Gastrocnemius medialis (tissue), 4 donors: ENCODE results near the gene HPS1.

Source experiments
- POLR2A ChIP-seq, 2 donors: fragments of 450-650 bp; IDR thresholded peaks; one replicate each; pipeline ENCODE4 v1.6.1; 2017; ENCODE audit warnings: antibody characterized with exemption in 2 of 2, mild to moderate bottlenecking in 2 of 2, moderate library complexity in 2 of 2
- TF ChIP-seq, protein P1 (sequence below), 5 experiments: fragments of 450-650 bp in 3 of 5; fragments of 200-600 bp in 2 of 5; sonication (generic) in 2 of 5; IDR thresholded peaks in 4 of 5; conservative IDR thresholded peaks in 1 of 5; 1 replicate in 4 of 5; 2 replicates in 1 of 5; pipeline ENCODE4 v1.5.1; 2016 to 2019; ENCODE audit warnings: antibody characterized with exemption in 5 of 5, mild to moderate bottlenecking in 3 of 5, moderate library complexity in 3 of 5

DNA sequence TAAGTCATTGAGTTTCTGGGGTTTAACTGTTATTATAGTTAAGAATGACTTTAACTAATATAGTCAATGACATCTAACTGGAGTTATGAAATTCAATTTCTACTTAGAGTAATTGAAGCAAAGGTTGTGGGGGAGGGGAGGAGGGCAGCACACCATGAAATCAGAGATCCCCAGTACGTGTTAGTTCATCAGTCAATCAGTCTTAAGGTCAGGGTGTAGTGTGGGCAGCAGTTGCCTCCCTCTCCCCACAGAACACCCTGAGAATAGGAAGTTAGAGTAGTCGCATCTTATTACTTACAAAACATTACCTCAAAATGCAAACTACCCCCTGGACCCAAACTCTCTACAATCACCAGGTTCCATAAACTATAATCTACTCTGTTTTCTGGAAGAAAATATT is 7.0 kb upstream of the HPS1 start:
- TF ChIP-seq, protein P1, sequence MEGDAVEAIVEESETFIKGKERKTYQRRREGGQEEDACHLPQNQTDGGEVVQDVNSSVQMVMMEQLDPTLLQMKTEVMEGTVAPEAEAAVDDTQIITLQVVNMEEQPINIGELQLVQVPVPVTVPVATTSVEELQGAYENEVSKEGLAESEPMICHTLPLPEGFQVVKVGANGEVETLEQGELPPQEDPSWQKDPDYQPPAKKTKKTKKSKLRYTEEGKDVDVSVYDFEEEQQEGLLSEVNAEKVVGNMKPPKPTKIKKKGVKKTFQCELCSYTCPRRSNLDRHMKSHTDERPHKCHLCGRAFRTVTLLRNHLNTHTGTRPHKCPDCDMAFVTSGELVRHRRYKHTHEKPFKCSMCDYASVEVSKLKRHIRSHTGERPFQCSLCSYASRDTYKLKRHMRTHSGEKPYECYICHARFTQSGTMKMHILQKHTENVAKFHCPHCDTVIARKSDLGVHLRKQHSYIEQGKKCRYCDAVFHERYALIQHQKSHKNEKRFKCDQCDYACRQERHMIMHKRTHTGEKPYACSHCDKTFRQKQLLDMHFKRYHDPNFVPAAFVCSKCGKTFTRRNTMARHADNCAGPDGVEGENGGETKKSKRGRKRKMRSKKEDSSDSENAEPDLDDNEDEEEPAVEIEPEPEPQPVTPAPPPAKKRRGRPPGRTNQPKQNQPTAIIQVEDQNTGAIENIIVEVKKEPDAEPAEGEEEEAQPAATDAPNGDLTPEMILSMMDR (IDR thresholded peaks at IDR 0.05 in 4 of 5, conservative IDR thresholded peaks at IDR 0.05 in 1 of 5) = no peak
- TF ChIP-seq POLR2A (IDR thresholded peaks at IDR 0.05) = no peak
